Neural progenitor cell (in vitro differentiated cells): ENCODE data around the gene MYOZ3.

Experiments used
- CTCF ChIP-seq: fragments of 200-600 bp; sonication (generic); IDR thresholded peaks from 2 replicates; pipeline ENCODE4 v1.5.1; 2017; ENCODE audit warnings: antibody characterized with exemption, mild to moderate bottlenecking
- EZH2 ChIP-seq: fragments of 200-600 bp; sonication (generic); IDR thresholded peaks from 2 replicates; pipeline ENCODE4 v1.6.1; 2017; ENCODE audit warnings: antibody characterized with exemption, mild to moderate bottlenecking, moderate library complexity
- EZH2phosphoT487 ChIP-seq: fragments of 200-600 bp; sonication (generic); IDR thresholded peaks from 2 replicates; pipeline ENCODE4 v1.6.1; 2017; ENCODE audit warnings: antibody characterized with exemption

GRCh38 chr5:150633429-150633828 lies 27.6 kb upstream of the MYOZ3 start:
- TF ChIP-seq EZH2, result no peak
- TF ChIP-seq CTCF, result no peak
- no peak for TF ChIP-seq EZH2phosphoT487
